HG02870 (cell line): ENCODE measurements around the gene C1QTNF4.
"Not testable (repeated sequence)": the region's sequence is repeated elsewhere in the genome, so short reads cannot be mapped to it uniquely, and the experiment has no call there.

Experiments used
- ATAC-seq: cut with Tn5 transposase; IDR thresholded peaks from one replicate; pipeline ENCODE4 v1.9.1; 2021; ENCODE audit warnings: mild to moderate bottlenecking, moderate library complexity; ENCODE audit not compliant: unreplicated experiment

C1QTNF4 gene

GRCh38 chr11:47593934-47594855, at the start of gene C1QTNF4:
TSS of gene C1QTNF4 (minus strand) at chr11:47594411. CDS start at chr11:47590810, 3,601 bp downstream.
- no peak for ATAC-seq

GRCh38 chr11:47642099-47642855, 48.1 kb upstream of the C1QTNF4 start, which contains the start of gene MTCH2:
TSS of gene MTCH2 (minus strand) at chr11:47642559. CDS start at chr11:47642465, 94 bp downstream.
- ATAC-seq: peak; percentile 89

DNA sequence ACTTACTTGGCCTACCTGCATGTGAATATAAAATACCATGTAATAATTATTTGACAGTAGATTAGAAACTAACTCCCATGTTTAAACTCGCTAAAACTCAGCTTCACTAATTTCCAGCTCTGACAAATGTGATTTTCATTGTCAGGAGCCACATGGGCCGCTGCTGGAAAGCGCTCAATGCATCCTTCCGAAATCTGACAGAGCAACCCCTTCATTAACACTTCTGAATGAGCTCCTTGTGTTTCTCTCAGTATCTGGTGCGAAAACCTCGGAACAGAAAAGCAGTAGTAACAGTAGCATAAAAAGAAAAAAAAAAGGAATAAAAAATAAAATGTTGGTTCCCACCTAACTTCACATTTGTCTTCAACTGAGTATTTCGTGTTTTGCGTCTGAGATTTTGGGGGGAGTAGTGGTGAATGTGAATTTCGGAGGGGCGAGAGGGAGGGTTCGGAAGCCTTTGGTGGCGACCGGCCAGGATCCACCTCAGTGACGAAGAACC, 47.4 kb upstream of the C1QTNF4 start:
- ATAC-seq: no peak

DNA sequence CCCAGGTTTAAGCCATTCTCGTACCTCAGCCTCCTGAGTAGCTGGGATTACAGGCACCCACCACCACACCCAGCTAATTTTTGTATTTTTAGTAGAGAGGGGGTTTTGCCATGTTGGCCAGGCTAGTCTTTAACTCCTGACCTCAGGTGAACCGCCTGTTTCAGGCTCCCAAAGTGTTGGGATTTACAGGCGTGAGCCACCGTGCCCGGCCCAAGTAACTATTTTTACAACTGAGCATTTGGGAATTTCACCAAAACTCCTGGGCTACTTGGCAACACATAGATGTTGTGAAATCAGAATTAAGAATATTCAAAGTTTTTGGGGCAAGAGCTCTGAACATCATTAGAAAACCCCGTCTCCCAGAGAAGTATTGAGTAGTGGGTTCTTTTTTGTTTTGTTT, 46.3 kb upstream of the C1QTNF4 start:
- ATAC-seq: not testable (repeated sequence)

DNA sequence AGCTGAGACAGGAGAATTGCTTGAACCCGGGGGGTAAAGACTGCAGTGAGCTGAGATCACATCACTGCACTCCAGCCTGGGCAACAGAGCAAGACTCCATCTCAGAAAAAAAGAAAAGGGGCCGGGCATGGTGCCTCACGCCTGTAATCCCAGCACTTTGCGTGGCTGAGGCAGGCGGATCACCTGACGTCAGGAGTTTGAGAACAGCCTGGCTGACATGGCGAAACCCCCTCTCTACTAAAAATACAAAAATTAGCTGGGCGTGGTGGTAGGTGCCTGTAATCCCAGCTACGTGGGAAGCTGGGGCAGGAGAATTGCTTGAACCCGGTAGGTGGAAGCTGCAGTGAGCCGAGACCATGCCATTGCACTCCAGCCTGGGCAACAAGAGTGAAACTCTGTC, 42.1 kb upstream of the C1QTNF4 start:
- not testable (repeated sequence) for ATAC-seq

DNA sequence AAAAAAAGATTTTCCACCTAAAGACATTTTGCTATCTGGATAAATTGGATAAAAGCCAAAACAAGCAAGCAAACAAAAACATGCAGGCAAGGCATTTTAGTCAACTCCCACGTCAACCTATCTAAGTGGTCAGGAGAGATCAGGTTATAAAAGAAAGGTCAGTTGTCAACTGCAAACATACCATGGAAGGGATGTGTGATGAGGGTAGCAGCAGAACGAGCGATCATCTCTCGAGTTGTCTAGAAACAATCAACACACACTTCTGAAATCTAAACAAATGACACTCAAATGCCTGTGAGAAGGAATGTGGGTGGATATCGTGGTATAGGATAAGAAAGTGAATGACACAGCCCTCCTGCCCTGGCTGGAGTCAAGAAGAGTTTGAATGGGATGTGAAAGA, 37.3 kb upstream of the C1QTNF4 start:
- ATAC-seq: no peak

- ATAC-seq: no peak
These were observed 33.8 kb upstream of the C1QTNF4 start for GRCh38 chr11:47628026-47628425.

GRCh38 chr11:47626234-47626633, 32.0 kb upstream of the C1QTNF4 start:
- no peak for ATAC-seq

GRCh38 chr11:47620836-47621378, 26.7 kb upstream of the C1QTNF4 start:
- ATAC-seq: no peak

GRCh38 chr11:47617417-47617809, 23.2 kb upstream of the C1QTNF4 start:
- ATAC-seq: no peak

DNA sequence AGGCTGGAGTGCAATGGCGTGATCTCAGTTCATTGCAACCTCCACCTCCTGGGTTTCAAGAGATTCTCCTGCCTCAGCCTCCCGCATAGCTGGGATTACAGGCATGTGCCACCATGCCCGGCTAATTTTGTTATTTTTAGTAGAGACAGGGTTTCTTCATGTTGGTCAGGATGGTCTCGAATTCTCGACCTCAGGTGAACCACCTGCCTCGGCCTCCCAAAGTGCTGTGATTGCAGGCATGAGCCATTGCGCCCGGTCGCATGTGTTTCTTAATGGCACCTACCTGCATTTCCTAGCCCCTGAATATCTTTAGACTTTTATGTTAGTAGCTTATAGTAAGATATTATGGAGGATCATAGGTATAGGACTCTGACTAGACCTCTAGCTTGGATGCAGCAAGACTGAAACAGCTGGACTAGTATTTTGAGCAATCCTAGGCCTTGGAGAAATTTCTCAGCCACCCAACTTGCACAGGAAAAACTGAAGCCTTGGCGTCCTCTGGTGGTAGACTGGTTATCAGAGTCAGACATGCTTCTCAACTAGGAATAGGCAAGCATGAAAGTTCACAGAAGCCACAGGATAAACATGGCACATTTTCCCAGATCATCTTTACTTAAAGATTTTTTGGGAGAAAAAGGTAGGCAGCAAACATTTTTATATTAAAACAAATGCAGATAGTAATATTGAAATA, 22.7 kb upstream of the C1QTNF4 start:
- no peak for ATAC-seq

DNA sequence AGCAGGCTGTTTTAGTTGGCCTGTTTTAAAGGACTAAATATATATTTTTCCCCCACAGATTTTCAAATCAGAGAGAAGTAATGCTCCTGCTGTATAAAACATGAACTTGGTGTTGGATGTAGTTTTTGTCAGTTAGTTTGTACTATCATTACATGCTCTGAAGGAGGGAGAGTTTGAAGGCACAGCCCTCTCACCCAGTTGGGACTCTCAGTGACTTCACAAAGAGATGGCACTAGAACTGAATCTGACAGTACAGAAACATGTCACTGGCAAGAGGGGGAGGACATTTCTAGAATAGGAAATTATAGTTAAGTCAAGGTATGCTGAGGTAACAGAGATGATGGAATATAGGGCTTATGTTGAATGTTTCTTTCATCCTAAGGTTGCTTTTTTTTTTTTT, 21.0 kb upstream of the C1QTNF4 start:
- no peak for ATAC-seq

- peak; percentile 84 for ATAC-seq
These were observed 17.2 kb upstream of the C1QTNF4 start for GRCh38 chr11:47611348-47611794.

DNA sequence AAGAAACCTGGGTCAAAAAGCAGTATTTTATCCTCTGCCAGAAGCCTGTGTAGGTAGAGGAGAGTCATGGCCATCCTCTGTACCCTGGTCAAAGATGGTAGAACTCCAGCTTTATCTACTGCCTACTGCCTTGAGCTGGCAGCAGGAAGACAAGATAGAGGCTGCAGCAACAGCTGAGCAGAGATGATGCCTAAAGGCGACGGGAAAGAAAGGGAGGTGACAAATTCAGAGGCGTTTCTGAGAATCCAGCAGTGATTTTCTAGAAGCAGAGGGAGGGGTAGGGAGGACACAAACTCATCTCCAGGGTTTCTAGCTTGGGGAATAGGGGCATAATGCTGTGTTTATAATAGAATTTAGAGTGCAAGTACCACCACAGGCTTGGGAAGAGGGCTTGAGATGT, 15.5 kb upstream of the C1QTNF4 start:
- no peak for ATAC-seq

DNA sequence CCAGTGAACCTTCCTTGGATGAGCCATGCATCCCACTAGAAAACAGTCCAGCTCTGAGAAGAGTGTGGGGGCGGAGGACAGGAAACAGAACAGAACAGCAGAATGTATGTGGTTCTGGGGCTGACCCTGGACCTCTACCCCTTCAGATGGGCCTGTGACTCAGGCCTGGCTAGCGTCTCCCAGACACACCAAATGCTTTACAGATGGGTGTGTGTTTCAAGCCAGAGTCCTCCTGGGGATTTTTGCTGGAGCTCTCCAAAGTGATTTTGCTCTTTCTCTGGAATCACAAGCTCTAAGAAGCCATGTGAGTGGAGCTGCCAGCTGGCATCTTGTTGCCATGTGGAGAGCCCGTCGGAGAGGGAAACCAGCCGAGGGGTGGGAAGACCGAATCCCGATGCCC, 13.2 kb upstream of the C1QTNF4 start:
- ATAC-seq: no peak

- no peak for ATAC-seq
These were observed 12.5 kb upstream of the C1QTNF4 start for GRCh38 chr11:47606731-47607130.

DNA sequence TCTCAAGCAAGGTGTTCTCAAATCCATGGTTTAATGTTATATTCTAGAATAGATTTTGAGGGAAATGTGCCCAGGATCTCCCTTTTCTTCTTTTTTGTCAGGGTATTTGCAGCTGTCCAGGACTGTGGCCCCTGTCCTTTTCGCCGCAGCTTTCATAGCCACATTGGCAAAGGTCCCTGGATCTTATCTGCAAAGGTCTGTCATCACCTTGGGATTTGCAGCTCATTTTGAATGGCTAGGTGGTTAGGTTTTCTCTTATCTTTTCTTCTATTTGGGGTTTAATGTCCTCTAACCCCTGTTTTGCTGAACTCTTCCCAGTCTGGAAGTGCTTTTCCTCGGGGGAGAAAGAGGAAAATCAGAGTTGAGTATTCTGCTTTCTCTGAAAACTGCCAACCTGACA, 11.7 kb upstream of the C1QTNF4 start:
- no peak for ATAC-seq

GRCh38 chr11:47603295-47603694, 9.1 kb upstream of the C1QTNF4 start:
- ATAC-seq: no peak

DNA sequence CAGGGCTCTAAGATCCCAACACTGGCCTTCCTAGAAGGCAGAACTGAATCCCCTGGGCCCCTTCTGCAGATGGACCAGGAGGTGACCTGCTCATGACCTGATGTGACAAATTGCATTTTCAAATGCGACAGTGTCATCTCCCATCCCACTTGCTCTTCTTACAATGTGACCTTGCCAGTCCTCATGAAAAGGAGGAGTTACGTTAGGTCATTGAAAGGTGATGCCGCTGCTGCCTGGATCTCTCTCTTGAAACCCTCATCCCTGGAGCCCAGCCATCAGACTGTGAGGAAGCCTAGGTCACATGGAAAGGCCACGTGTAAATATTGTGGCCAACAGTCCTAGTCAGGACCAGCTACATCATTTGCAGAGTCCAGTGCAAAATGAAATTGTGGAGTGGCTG, 5.7 kb upstream of the C1QTNF4 start:
- ATAC-seq: no peak

- no peak for ATAC-seq
These were observed 1.8 kb upstream of the C1QTNF4 start for GRCh38 chr11:47595967-47596366.

GRCh38 chr11:47595029-47595428, 818 bp upstream of the C1QTNF4 start:
- ATAC-seq: no peak
